ENCODE data around the gene TTI1. TPM values are rescaled to one million over a fixed set of nuclear protein-coding genes. Genes with fewer than 3 reads are reported as not detected.

The TTI1 gene
- total RNA-seq, 1 experiment from 2014 or later: 26.9 TPM

DNA sequence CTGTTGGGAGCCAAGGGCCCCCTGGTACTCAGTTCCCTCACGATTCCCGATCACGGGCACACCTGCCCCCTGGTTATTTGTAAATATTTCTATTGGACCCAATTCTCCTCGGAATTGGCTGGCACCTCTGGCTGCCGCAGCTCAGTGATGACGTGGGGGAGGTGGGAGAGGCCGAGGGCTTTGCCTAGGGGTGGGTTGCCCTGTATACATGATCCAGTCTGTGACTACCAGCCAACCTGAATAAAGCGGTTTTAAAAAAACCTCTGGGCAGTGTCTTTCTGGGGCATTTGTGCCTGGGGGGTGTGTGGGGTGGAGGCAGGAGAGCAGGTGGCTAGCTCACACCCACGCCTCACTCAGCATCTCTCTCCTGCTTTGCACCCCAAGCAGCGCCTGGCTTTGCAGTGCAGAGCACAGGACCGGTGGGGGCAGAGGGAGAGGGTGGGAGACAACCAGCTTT is 88.1 kb downstream of the TTI1 start:
- Histone ChIP-seq H3K4me2 (ENCODE audit: low read length) (no peak overlapping the region), H3K27me3 (ENCODE audit: insufficient read depth, low read length) (no peaks in the 10 kb centered on the region), H3K9me2 (ENCODE audit: insufficient read depth) (no peaks in the 10 kb centered on the region), H3K79me2 (ENCODE audit: insufficient read depth, low read length) (no peaks in the 10 kb centered on the region), H2AFZ (ENCODE audit: low read depth, low read length, poor library complexity, severe bottlenecking) (no peak overlapping the region), H3K9me3 (ENCODE audit: control insufficient read depth in 1 of 2, insufficient read depth in 1 of 2, low read depth in 1 of 2, low read length in 2 of 2) (no peaks in the 10 kb centered on the region), H3K4me1 (ENCODE audit: control insufficient read depth in 1 of 2, insufficient read depth in 2 of 2, low read length in 2 of 2) (no peaks in the 10 kb centered on the region), H3K9ac (ENCODE audit: low read length) (no peak overlapping the region), H3K36me3 (ENCODE audit: control insufficient read depth in 1 of 2, insufficient read depth in 2 of 2, low read length in 2 of 2) (no peaks in the 10 kb centered on the region), H3K27ac (ENCODE audit: low read depth, low read length) (no peak overlapping the region), H4K20me1 (ENCODE audit: insufficient read depth) (no peaks in the 10 kb centered on the region), H3K4me3 (replicated peaks in 1 of 2; ENCODE audit: low read depth in 1 of 2, low read length in 2 of 2) (no peak overlapping the region)
- intact Hi-C loops (cut with micrococcal nuclease): no loop called here
- CTCF ChIA-PET: no interaction called here
- RAD21 ChIA-PET (ENCODE audit: low non-redundant PET in 1 of 2, low total read pairs in 2 of 2, uncharacterized antibody in 2 of 2, unreplicated experiment in 2 of 2): no interaction called here
- POLR2A ChIA-PET: no interaction called here
- no peak for DNase-seq (ENCODE audit: low read depth, low spot score)
- no TSS peak for BruUV-seq (replicated peaks)
- no peak for ATAC-seq
- TF ChIP-seq JUND (IDR thresholded peaks at IDR 0.05) (no peak), POLR2AphosphoS5 (IDR thresholded peaks at IDR 0.05; ENCODE audit: low read depth, low read length) (no peak), FOSL1 (IDR thresholded peaks at IDR 0.05; ENCODE audit: low read depth) (no peak), POLR2A (IDR thresholded peaks at IDR 0.05; ENCODE audit: borderline replicate concordance, extremely low read depth, insufficient read depth, insufficient read length) (no peak), CEBPB (IDR thresholded peaks at IDR 0.05; ENCODE audit: low read depth) (no peak), TCF7L2 (IDR thresholded peaks at IDR 0.05; ENCODE audit: borderline replicate concordance, extremely low read depth, insufficient read depth, insufficient read length) (no peak), EGR1 (IDR thresholded peaks at IDR 0.05; ENCODE audit: low read depth) (no peak), YY1 (IDR thresholded peaks at IDR 0.05; ENCODE audit: extremely low read depth, insufficient replicate concordance, low read depth, low read length) (no peak), SRF (IDR thresholded peaks at IDR 0.05; ENCODE audit: low read depth) (no peak), EZH2phosphoT487 (IDR thresholded peaks at IDR 0.05; ENCODE audit: borderline replicate concordance) (no peak), SP1 (IDR thresholded peaks at IDR 0.05; ENCODE audit: low read depth) (no peak), SIN3A (IDR thresholded peaks at IDR 0.05; ENCODE audit: low read depth) (no peak)
- TF ChIP-seq, protein P1, sequence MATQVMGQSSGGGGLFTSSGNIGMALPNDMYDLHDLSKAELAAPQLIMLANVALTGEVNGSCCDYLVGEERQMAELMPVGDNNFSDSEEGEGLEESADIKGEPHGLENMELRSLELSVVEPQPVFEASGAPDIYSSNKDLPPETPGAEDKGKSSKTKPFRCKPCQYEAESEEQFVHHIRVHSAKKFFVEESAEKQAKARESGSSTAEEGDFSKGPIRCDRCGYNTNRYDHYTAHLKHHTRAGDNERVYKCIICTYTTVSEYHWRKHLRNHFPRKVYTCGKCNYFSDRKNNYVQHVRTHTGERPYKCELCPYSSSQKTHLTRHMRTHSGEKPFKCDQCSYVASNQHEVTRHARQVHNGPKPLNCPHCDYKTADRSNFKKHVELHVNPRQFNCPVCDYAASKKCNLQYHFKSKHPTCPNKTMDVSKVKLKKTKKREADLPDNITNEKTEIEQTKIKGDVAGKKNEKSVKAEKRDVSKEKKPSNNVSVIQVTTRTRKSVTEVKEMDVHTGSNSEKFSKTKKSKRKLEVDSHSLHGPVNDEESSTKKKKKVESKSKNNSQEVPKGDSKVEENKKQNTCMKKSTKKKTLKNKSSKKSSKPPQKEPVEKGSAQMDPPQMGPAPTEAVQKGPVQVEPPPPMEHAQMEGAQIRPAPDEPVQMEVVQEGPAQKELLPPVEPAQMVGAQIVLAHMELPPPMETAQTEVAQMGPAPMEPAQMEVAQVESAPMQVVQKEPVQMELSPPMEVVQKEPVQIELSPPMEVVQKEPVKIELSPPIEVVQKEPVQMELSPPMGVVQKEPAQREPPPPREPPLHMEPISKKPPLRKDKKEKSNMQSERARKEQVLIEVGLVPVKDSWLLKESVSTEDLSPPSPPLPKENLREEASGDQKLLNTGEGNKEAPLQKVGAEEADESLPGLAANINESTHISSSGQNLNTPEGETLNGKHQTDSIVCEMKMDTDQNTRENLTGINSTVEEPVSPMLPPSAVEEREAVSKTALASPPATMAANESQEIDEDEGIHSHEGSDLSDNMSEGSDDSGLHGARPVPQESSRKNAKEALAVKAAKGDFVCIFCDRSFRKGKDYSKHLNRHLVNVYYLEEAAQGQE (IDR thresholded peaks at IDR 0.05; ENCODE audit: low read depth): no peak
